Medulla oblongata (tissue), 1 donor: ENCODE results near the gene INHA.

Experiments used
- DNase-seq: peaks from one replicate; pipeline ENCODE4 v3.0.0-alpha.2; 2015; ENCODE audit errors: extremely low spot score

Gene INHA

GRCh38 chr2:219540784-219541504 is 31.2 kb upstream of the INHA start:
- DNase-seq, result no peak

GRCh38 chr2:219541611-219542180 is 30.4 kb upstream of the INHA start:
- peak; percentile 62 for DNase-seq

- no peak for DNase-seq
Measured at GRCh38 chr2:219542931-219543595, 29.0 kb upstream of the INHA start.

GRCh38 chr2:219543596-219544358 is 28.3 kb upstream of the INHA start, which contains the start of the genes CHPF and TMEM198:
CHPF (minus strand) TSS chr2:219543809; CDS start chr2:219543538, 271 bp downstream.
TMEM198 (plus strand) TSS chr2:219544028; CDS start chr2:219544728, 700 bp downstream.
- peak; percentile 99 for DNase-seq

GRCh38 chr2:219544567-219544966 is 27.5 kb upstream of the INHA start:
- no peak for DNase-seq

- DNase-seq, result no peak
Measured at GRCh38 chr2:219545295-219545942, 26.7 kb upstream of the INHA start.

GRCh38 chr2:219545943-219546352 is 26.2 kb upstream of the INHA start:
- no peak for DNase-seq

- no peak for DNase-seq
Measured at GRCh38 chr2:219547621-219548020, 24.5 kb upstream of the INHA start.

- no peak for DNase-seq
Measured at GRCh38 chr2:219548990-219549389, 23.1 kb upstream of the INHA start.

GRCh38 chr2:219549619-219550018 is 22.5 kb upstream of the INHA start:
- DNase-seq, result no peak

- DNase-seq, result no peak
Measured at GRCh38 chr2:219551441-219552381, 20.4 kb upstream of the INHA start.

GRCh38 chr2:219552382-219553167 is 19.5 kb upstream of the INHA start:
- peak; percentile 86 for DNase-seq

GRCh38 chr2:219553168-219553417 is 19.0 kb upstream of the INHA start:
- DNase-seq, result no peak

GRCh38 chr2:219553463-219553963 is 18.6 kb upstream of the INHA start:
- no peak for DNase-seq

- DNase-seq, result no peak
Measured at GRCh38 chr2:219554350-219554749, 17.8 kb upstream of the INHA start.

- DNase-seq, result no peak
Measured at GRCh38 chr2:219555956-219556355, 16.2 kb upstream of the INHA start.

GRCh38 chr2:219556413-219556812 is 15.7 kb upstream of the INHA start:
- no peak for DNase-seq

GRCh38 chr2:219557320-219557719 is 14.8 kb upstream of the INHA start:
- no peak for DNase-seq
